Gastrocnemius medialis (tissue), 4 donors: Measurements from ENCODE around the gene APOL6.

ENCODE experiments used
- CTCF ChIP-seq, 5 experiments: fragments of 450-650 bp in 3 of 5; fragments of 200-600 bp in 2 of 5; sonication (generic) in 2 of 5; IDR thresholded peaks in 4 of 5; conservative IDR thresholded peaks in 1 of 5; 1 replicate in 4 of 5; 2 replicates in 1 of 5; pipeline ENCODE4 v1.5.1; 2016 to 2019; ENCODE audit warnings: antibody characterized with exemption in 5 of 5, mild to moderate bottlenecking in 3 of 5, moderate library complexity in 3 of 5
- POLR2A ChIP-seq, 2 donors: fragments of 450-650 bp; IDR thresholded peaks; one replicate each; pipeline ENCODE4 v1.6.1; 2017; ENCODE audit warnings: antibody characterized with exemption in 2 of 2, mild to moderate bottlenecking in 2 of 2, moderate library complexity in 2 of 2

GRCh38 chr22:35685731-35686130 is 37.5 kb downstream of the APOL6 start:
- TF ChIP-seq POLR2A (IDR thresholded peaks at IDR 0.05) (no peak), CTCF (IDR thresholded peaks at IDR 0.05 in 4 of 5, conservative IDR thresholded peaks at IDR 0.05 in 1 of 5) (no peak)
